ENCODE results near the gene ARMS2.

ARMS2 gene

GRCh38 chr10:122504610-122504950 is 50.1 kb downstream of the ARMS2 start:
- H3K9me3 ChIP-seq, result no peaks in the 10 kb centered on the region
- no peak overlapping the region for H3K4me3 ChIP-seq (ENCODE audit: low read depth in 1 of 2, low read length in 1 of 2)
- no peaks in the 10 kb centered on the region for H3K27me3 ChIP-seq
- no peaks in the 10 kb centered on the region for H3K4me1 ChIP-seq (ENCODE audit: control insufficient read depth in 1 of 2, insufficient read depth in 1 of 2, low read depth in 1 of 2, low read length in 1 of 2)
- no peak overlapping the region for H3K27ac ChIP-seq
- TF ChIP-seq CTCF (IDR thresholded peaks at IDR 0.05), result no peak
- no peaks in the 10 kb centered on the region for H3K36me3 ChIP-seq

- no peaks in the 10 kb centered on the region for H3K9me3 ChIP-seq
- H3K4me1 ChIP-seq (ENCODE audit: control insufficient read depth in 1 of 2, insufficient read depth in 1 of 2, low read depth in 1 of 2, low read length in 1 of 2), result no peaks in the 10 kb centered on the region
- H3K27ac ChIP-seq, result no peak overlapping the region
- TF ChIP-seq CTCF (IDR thresholded peaks at IDR 0.05), result no peak
- no peaks in the 10 kb centered on the region for H3K27me3 ChIP-seq
- no peak overlapping the region for H3K4me3 ChIP-seq (ENCODE audit: low read depth in 1 of 2, low read length in 1 of 2)
- no peaks in the 10 kb centered on the region for H3K36me3 ChIP-seq
These were observed 50.6 kb downstream of the ARMS2 start for GRCh38 chr10:122505011-122505410.

- H3K27me3 ChIP-seq, result no peaks in the 10 kb centered on the region
- H3K9me3 ChIP-seq, result no peaks in the 10 kb centered on the region
- H3K4me3 ChIP-seq (ENCODE audit: low read depth in 1 of 2, low read length in 1 of 2), result no peak overlapping the region
- no peaks in the 10 kb centered on the region for H3K36me3 ChIP-seq
- H3K4me1 ChIP-seq (ENCODE audit: control insufficient read depth in 1 of 2, insufficient read depth in 1 of 2, low read depth in 1 of 2, low read length in 1 of 2), result no peaks in the 10 kb centered on the region
- TF ChIP-seq CTCF (IDR thresholded peaks at IDR 0.05), result no peak
- no peak overlapping the region for H3K27ac ChIP-seq
These were observed 51.6 kb downstream of the ARMS2 start for GRCh38 chr10:122505885-122506645.

All from neutrophil (primary cell).